MCF 10A (cell line): Measurements from ENCODE around the gene CYB5A. TPM values are rescaled to one million over a fixed set of nuclear protein-coding genes. Genes with fewer than 3 reads are reported as not detected.
A peak's percentile ranks its signal among the peaks of the same experiment; 100 is the strongest.

Experiments
- BruUV-seq: library from RNA; stranded (reverse); fragments of 400-500 nt; replicated peaks from 2 replicates; lab custom pipeline; 2021; lab: Mats Ljungman, UMichigan
- CTCF ChIA-PET: fragments of 300-600 bp; sonication (Branson Sonifier 250); formaldehyde crosslinking; extraction: SDS; loops from one replicate; lab custom pipeline; 2021; ENCODE audit warnings: antibody characterized with exemption, inconsistent platforms; lab: Yijun Ruan, JAX
- POLR2A ChIA-PET: fragments of 300-600, 350-650 bp; sonication (Branson Sonifier 250); formaldehyde crosslinking; extraction: SDS; loops from one replicate; lab custom pipeline; 2020; ENCODE audit warnings: antibody characterized with exemption, inconsistent platforms; lab: Yijun Ruan, JAX
- DNase-seq: peaks from one replicate; pipeline ENCODE4 v3.0.0-alpha.2; 2018; ENCODE audit not compliant: unreplicated experiment
- H3K27ac Mint-ChIP-seq: one replicate; pipeline ENCODE4 v1.8.0; 2022; ENCODE audit warnings: mild to moderate bottlenecking, low read depth, mixed read lengths; ENCODE audit not compliant: unreplicated experiment
- H3K27me3 Mint-ChIP-seq: one replicate; pipeline ENCODE4 v1.8.0; 2022; ENCODE audit warnings: mixed read lengths; ENCODE audit not compliant: insufficient read depth, unreplicated experiment
- H3K36me3 Mint-ChIP-seq: one replicate; pipeline ENCODE4 v1.8.0; 2022; ENCODE audit warnings: mild to moderate bottlenecking, moderate library complexity, mixed read lengths; ENCODE audit not compliant: insufficient read depth, unreplicated experiment
- H3K4me1 Mint-ChIP-seq: one replicate; pipeline ENCODE4 v1.8.0; 2022; ENCODE audit warnings: mixed read lengths; ENCODE audit not compliant: insufficient read depth, unreplicated experiment
- H3K4me3 Mint-ChIP-seq: one replicate; pipeline ENCODE4 v1.8.0; 2022; ENCODE audit warnings: mild to moderate bottlenecking, moderate library complexity, mixed read lengths; ENCODE audit not compliant: unreplicated experiment
- H3K9me3 Mint-ChIP-seq: one replicate; pipeline ENCODE4 v1.8.0; 2022; ENCODE audit warnings: mixed read lengths; ENCODE audit not compliant: unreplicated experiment
- CTCF ChIP-seq: fragments of 200-600 bp; IDR thresholded peaks from one replicate; pipeline ENCODE4 v1.8.0; 2022; ENCODE audit warnings: antibody characterized with exemption, mild to moderate bottlenecking; ENCODE audit not compliant: unreplicated experiment
- intact Hi-C: fragments of 100-400 bp; cut with micrococcal nuclease; formaldehyde crosslinking; loops from 2 replicates; pipeline ENCODE4 v1.14.1; 2022
- total RNA-seq: library from RNA; stranded (reverse); gene quantifications from 2 replicates; pipeline ENCODE4 v1.2.3, GENCODE V29; 2022

The CYB5A gene
- total RNA-seq, 1 experiment from 2014 or later: 27.5 TPM

- no peak for TF ChIP-seq CTCF
- Mint-ChIP-seq H3K4me1 (peaks cover 31% of the 10 kb centered on the region), H3K9me3 (no peaks in the 10 kb centered on the region), H3K36me3 (peaks cover 5% of the 10 kb centered on the region), H3K27ac (no peak overlapping the region), H3K27me3 (no peaks in the 10 kb centered on the region), H3K4me3 (no peak overlapping the region)
- ChIA-PET POLR2A (interaction anchor here (0.6 kb wide), 1 partner anchor 12 kb away, joined by 3 read pairs; no protein-coding TSS in a partner anchor), CTCF (interaction anchor here (1.7 kb wide), 1 partner anchor 9 kb away, joined by 4 read pairs; no protein-coding TSS in a partner anchor)
- intact Hi-C loops: no loop called here
- no peak for DNase-seq
- BruUV-seq: no TSS peak
These were observed 8.1 kb downstream of the CYB5A start for GRCh38 chr18:74283646-74284045.

GRCh38 chr18:74282755-74283554 is 8.8 kb downstream of the CYB5A start:
- no TSS peak for BruUV-seq
- TF ChIP-seq CTCF: no peak
- CTCF ChIA-PET: interaction anchor here (0.6 to 1.7 kb wide), 4 partner anchors 8 to 86 kb away, joined by 3 to 4 read pairs (median 3); no protein-coding TSS in a partner anchor
- Mint-ChIP-seq H3K27me3 (no peaks in the 10 kb centered on the region), H3K27ac (peak overlapping the region; percentile 69), H3K4me3 (no peak overlapping the region), H3K9me3 (no peaks in the 10 kb centered on the region), H3K4me1 (peaks cover 31% of the 10 kb centered on the region), H3K36me3 (peaks cover 5% of the 10 kb centered on the region)
- intact Hi-C loops: no loop called here
- no peak for DNase-seq
- POLR2A ChIA-PET: no interaction called here

GRCh38 chr18:74281980-74282754 is 9.6 kb downstream of the CYB5A start:
- H3K27ac Mint-ChIP-seq: peak overlapping the region; percentile 69
- peaks cover 5% of the 10 kb centered on the region for H3K36me3 Mint-ChIP-seq
- peaks cover 31% of the 10 kb centered on the region for H3K4me1 Mint-ChIP-seq
- H3K27me3 Mint-ChIP-seq: no peaks in the 10 kb centered on the region
- H3K4me3 Mint-ChIP-seq: peak overlapping the region; percentile 26
- no TSS peak for BruUV-seq
- ChIA-PET POLR2A (no interaction called here), CTCF (interaction anchor here (0.6 to 0.8 kb wide), 3 partner anchors 14 to 85 kb away, joined by 3 read pairs; no protein-coding TSS in a partner anchor)
- DNase-seq: peak; percentile 70
- TF ChIP-seq CTCF: no peak
- intact Hi-C loops: no loop called here
- no peaks in the 10 kb centered on the region for H3K9me3 Mint-ChIP-seq
